ENCODE data around the gene CDC42BPA.

GRCh38 chr1:226984521-226985238 lies 333.6 kb downstream of the CDC42BPA start:
- TF ChIP-seq CTCF (conservative IDR thresholded peaks at IDR 0.05 in 1 of 2, IDR thresholded peaks at IDR 0.05 in 1 of 2; ENCODE audit: low read depth in 1 of 2, low read length in 2 of 2) (no peak), EZH2 (IDR thresholded peaks at IDR 0.05; ENCODE audit: low read length, missing control alignments) (no peak)
